ENCODE data around the gene SLC22A15. TPM values are rescaled to one million over a fixed set of nuclear protein-coding genes. Genes with fewer than 3 reads are reported as not detected.

Gene SLC22A15
- polyA plus RNA-seq, 3 donors = 3.2 to 33.4 (median 4.5) TPM

DNA sequence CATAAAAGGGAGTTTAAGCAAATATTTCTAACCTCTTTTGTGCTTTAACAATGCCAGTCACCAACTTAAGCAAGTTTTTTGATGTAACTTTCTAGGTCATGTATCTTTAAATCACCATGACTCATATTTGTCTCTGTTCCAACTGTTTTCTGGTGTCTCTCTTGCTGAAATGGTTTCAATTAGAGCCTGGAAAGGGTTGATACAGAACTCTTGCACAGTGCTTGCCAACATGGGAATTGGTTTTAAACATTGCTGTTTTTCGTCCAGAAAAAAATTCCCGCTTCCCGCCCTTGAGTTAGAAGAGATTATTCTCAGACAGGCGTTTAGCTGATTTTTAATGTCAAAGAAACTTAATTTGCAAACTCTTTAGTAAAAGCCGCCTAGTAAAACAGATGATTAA lies 46.4 kb upstream of the SLC22A15 start:
- no peak overlapping the region for H2AFZ ChIP-seq (ENCODE audit: insufficient read depth, low read depth, low read length, poor library complexity, severe bottlenecking)
- H3K4me3 Mint-ChIP-seq = no peak overlapping the region

DNA sequence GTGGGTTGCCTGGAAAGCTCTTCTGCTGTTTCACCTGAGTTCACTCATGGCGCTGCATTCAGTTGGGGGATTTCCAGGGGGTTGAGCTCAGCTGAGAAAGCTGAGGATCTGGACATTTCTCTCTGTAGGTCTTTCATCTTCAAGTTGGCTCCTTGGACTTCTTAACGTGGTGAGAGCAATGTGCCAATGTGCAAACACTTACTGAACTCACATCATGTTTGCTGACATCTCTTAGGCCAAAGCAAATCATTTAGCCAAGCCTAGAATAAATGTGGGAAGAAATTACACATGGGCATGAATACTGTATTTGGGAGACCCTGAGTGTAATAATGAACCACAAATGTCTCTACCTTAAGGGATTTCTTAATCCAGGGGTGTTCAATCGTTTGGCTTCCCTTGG lies 42.7 kb upstream of the SLC22A15 start:
- H3K4me2 ChIP-seq (replicated peaks; ENCODE audit: extremely low read depth, low read length, poor library complexity, severe bottlenecking) = no peak overlapping the region
- intact Hi-C loops (cut with micrococcal nuclease) = no loop called here
- WGBS (ENCODE audit: insufficient coverage) = 100% methylated on average over 1 of the region's 3 CpGs

More for the DNA sequence above, 46.4 kb upstream of the SLC22A15 start:
- Histone ChIP-seq H3K4me2 (replicated peaks; ENCODE audit: extremely low read depth, low read length, poor library complexity, severe bottlenecking) (no peak overlapping the region), H3K9me3 (replicated peaks in 1 of 2; ENCODE audit: control insufficient read depth in 1 of 2, insufficient read depth in 1 of 2, low read length in 2 of 2) (no peaks in the 10 kb centered on the region), H3K27ac (ENCODE audit: low read depth in 1 of 2, low read length in 2 of 2) (no peak overlapping the region), H3K4me1 (ENCODE audit: control insufficient read depth in 1 of 2, insufficient read depth in 2 of 2, low read length in 2 of 2) (no peaks in the 10 kb centered on the region), H3K4me3 (replicated peaks in 1 of 3; ENCODE audit: low read depth in 2 of 3, low read length in 3 of 3) (no peak overlapping the region), H3K36me3 (replicated peaks in 1 of 2; ENCODE audit: control insufficient read depth in 1 of 2, insufficient read depth in 2 of 2, low read length in 2 of 2) (no peaks in the 10 kb centered on the region), H3K9ac (ENCODE audit: insufficient read depth, low read length, poor library complexity, severe bottlenecking) (no peak overlapping the region), H4K20me1 (ENCODE audit: insufficient read depth, low read length) (no peaks in the 10 kb centered on the region), H3K27me3 (ENCODE audit: control insufficient read depth in 2 of 2, insufficient read depth in 2 of 2, low read length in 2 of 2) (no peaks in the 10 kb centered on the region), H3K79me2 (ENCODE audit: insufficient read depth, low read length) (no peaks in the 10 kb centered on the region)
- H3K9me3 Mint-ChIP-seq = peaks cover 0 to 8% (median 3%) of the 10 kb centered on the region in 7 donors
- TF ChIP-seq, protein P1, sequence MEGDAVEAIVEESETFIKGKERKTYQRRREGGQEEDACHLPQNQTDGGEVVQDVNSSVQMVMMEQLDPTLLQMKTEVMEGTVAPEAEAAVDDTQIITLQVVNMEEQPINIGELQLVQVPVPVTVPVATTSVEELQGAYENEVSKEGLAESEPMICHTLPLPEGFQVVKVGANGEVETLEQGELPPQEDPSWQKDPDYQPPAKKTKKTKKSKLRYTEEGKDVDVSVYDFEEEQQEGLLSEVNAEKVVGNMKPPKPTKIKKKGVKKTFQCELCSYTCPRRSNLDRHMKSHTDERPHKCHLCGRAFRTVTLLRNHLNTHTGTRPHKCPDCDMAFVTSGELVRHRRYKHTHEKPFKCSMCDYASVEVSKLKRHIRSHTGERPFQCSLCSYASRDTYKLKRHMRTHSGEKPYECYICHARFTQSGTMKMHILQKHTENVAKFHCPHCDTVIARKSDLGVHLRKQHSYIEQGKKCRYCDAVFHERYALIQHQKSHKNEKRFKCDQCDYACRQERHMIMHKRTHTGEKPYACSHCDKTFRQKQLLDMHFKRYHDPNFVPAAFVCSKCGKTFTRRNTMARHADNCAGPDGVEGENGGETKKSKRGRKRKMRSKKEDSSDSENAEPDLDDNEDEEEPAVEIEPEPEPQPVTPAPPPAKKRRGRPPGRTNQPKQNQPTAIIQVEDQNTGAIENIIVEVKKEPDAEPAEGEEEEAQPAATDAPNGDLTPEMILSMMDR (IDR thresholded peaks at IDR 0.05) = no peak
- peaks cover 0 to 2% (median 0%) of the 10 kb centered on the region in 3 donors for H3K27me3 Mint-ChIP-seq (ENCODE audit: low read depth in 3 of 3)
- peaks cover under 1% of the 10 kb centered on the region for H3K4me1 Mint-ChIP-seq
- H3K36me3 Mint-ChIP-seq = no peaks in the 10 kb centered on the region
- intact Hi-C loops (cut with micrococcal nuclease) = no loop called here
- DNase-seq = no peak
- no peak overlapping the region for H3K27ac Mint-ChIP-seq
- WGBS (ENCODE audit: insufficient coverage) = 94% methylated on average over 3 of the region's 5 CpGs

More for the DNA sequence above, 42.7 kb upstream of the SLC22A15 start:
- Histone ChIP-seq H2AFZ (ENCODE audit: insufficient read depth, low read depth, low read length, poor library complexity, severe bottlenecking) (no peak overlapping the region), H3K9me3 (replicated peaks in 1 of 2; ENCODE audit: control insufficient read depth in 1 of 2, insufficient read depth in 1 of 2, low read length in 2 of 2) (no peaks in the 10 kb centered on the region), H3K4me3 (replicated peaks in 1 of 3; ENCODE audit: low read depth in 2 of 3, low read length in 3 of 3) (no peak overlapping the region), H3K27ac (ENCODE audit: low read depth in 1 of 2, low read length in 2 of 2) (no peak overlapping the region), H3K4me1 (ENCODE audit: control insufficient read depth in 1 of 2, insufficient read depth in 2 of 2, low read length in 2 of 2) (no peaks in the 10 kb centered on the region), H3K27me3 (ENCODE audit: control insufficient read depth in 2 of 2, insufficient read depth in 2 of 2, low read length in 2 of 2) (no peaks in the 10 kb centered on the region), H4K20me1 (ENCODE audit: insufficient read depth, low read length) (no peaks in the 10 kb centered on the region), H3K36me3 (replicated peaks in 1 of 2; ENCODE audit: control insufficient read depth in 1 of 2, insufficient read depth in 2 of 2, low read length in 2 of 2) (no peaks in the 10 kb centered on the region), H3K9ac (ENCODE audit: insufficient read depth, low read length, poor library complexity, severe bottlenecking) (no peak overlapping the region), H3K79me2 (ENCODE audit: insufficient read depth, low read length) (no peaks in the 10 kb centered on the region)
- H3K4me1 Mint-ChIP-seq = no peaks in the 10 kb centered on the region
- no peak for DNase-seq
- peaks cover 0 to under 1% (median 0%) of the 10 kb centered on the region in 3 donors for H3K27me3 Mint-ChIP-seq (ENCODE audit: low read depth in 3 of 3)
- H3K4me3 Mint-ChIP-seq = no peak overlapping the region
- TF ChIP-seq, protein P1 (IDR thresholded peaks at IDR 0.05) = no peak
- no peaks in the 10 kb centered on the region for H3K36me3 Mint-ChIP-seq
- H3K27ac Mint-ChIP-seq = no peak overlapping the region
- H3K9me3 Mint-ChIP-seq = peaks cover 0 to 6% (median 3%) of the 10 kb centered on the region in 7 donors
